H1 (cell line): ENCODE data around the gene HS3ST5. TPM values are rescaled to one million over a fixed set of nuclear protein-coding genes. Genes with fewer than 3 reads are reported as not detected.

Source experiments
- CHD7 ChIP-seq: fragments of 300-600 bp; sonication (generic); IDR thresholded peaks from 2 replicates; pipeline ENCODE4 v1.7.1; 2012; ENCODE audit warnings: low read length, moderate library complexity, mild to moderate bottlenecking, inconsistent platforms; ENCODE audit not compliant: insufficient replicate concordance
- EZH2 ChIP-seq: fragments of 200-600 bp; sonication (generic); IDR thresholded peaks from 2 replicates; pipeline ENCODE4 v1.7.1; 2012; ENCODE audit warnings: low read depth, mild to moderate bottlenecking, moderate library complexity, low read length, inconsistent platforms; ENCODE audit not compliant: severe bottlenecking
- JUND ChIP-seq: IDR thresholded peaks from 2 replicates; pipeline ENCODE4 v1.6.1; 2011; ENCODE audit warnings: mild to moderate bottlenecking, improper control_type of control experiment, low read length
- TAF1 ChIP-seq: IDR thresholded peaks from 2 replicates; pipeline ENCODE4 v1.6.1; 2011; ENCODE audit warnings: mild to moderate bottlenecking, low read depth, low read length
- polyA plus RNA-seq, 7 experiments: library from polyadenylated mRNA; depleted of rRNA in 3 of 7; stranded (reverse) in 5 of 7; unstranded in 2 of 7; fragments of >200 nt in 5 of 7; fragments of 200-250 nt in 2 of 7; gene quantifications; 1 replicate in 5 of 7; 2 replicates in 1 of 7; 4 replicates in 1 of 7; pipeline versions ENCODE4 v1.2.1 to v1.2.3, GENCODE V29; 2011 to 2013; ENCODE audit warnings: missing spikeins in 2 of 7, mixed read lengths in 2 of 7
- total RNA-seq: library from RNA; stranded (reverse); fragmentation: NEBNext Ultra II Directional; extraction: Animal tissue kit (Norgen Biotek cat#: 25700); gene quantifications from 2 replicates; pipeline ENCODE4 v1.2.1, GENCODE V29; 2021

HS3ST5 gene
- total and polyA plus RNA-seq, 2 of the 8 experiments (the other 6 are each of a cell fraction or from before 2014, with no cell fraction given) = 1.2 to 9.9 TPM

DNA sequence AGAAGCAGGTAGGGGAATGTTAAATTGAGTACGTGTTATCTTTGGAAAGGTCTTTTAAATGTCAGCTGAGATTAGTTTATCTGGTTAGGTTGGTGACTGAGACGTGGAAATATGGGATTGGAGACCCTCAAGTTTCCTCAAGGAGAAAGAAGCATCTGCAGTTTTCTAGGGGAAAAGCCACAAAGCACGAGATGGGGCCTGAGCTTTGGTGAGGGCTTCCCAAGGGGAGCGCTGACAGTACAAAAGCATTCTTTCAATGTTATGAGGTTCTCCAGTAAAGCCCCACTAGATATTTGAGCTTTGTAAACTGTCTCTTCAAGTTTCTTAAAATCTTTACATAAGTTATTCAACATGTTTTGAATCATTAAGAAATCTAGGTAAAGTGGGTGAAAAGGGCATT is 19.6 kb upstream of the HS3ST5 start (continued):
- TF ChIP-seq EZH2 (no peak), JUND (no peak), CHD7 (no peak), TAF1 (no peak)
- TF ChIP-seq, all 59 proteins: peak for 0
